HL-60 (cell line): ENCODE measurements around the gene NMUR2.

ENCODE experiments used
- DNase-seq, 2 experiments: peaks; one replicate each; pipeline ENCODE4 v3.0.0-alpha.2; 2010 to 2020; ENCODE audit warnings: low read depth in 1 of 2, low spot score in 1 of 2
- H3K27ac ChIP-seq: fragments of 250-450 bp; sonication (Bioruptor Pico); replicated peaks from 2 replicates; pipeline ENCODE4 v1.5.1; 2020; ENCODE audit warnings: mild to moderate bottlenecking, moderate library complexity
- H3K27me3 ChIP-seq: fragments of 250-450 bp; sonication (Bioruptor Pico); 2 replicates; pipeline ENCODE4 v1.5.1; 2021; ENCODE audit warnings: mild to moderate bottlenecking, moderate library complexity; ENCODE audit not compliant: insufficient read depth, poor library complexity, severe bottlenecking
- H3K4me3 ChIP-seq: replicated peaks from 2 replicates; pipeline ENCODE4 v1.5.1; 2011; ENCODE audit warnings: mild to moderate bottlenecking, control low read depth, low read length; ENCODE audit not compliant: insufficient read depth
- GABPA ChIP-seq: IDR thresholded peaks from 2 replicates; pipeline ENCODE4 v1.6.1; 2012; ENCODE audit warnings: low read depth
- POLR2AphosphoS5 ChIP-seq: IDR thresholded peaks from 2 replicates; pipeline ENCODE4 v1.6.1; 2012; ENCODE audit warnings: low read depth
- SPI1 ChIP-seq: IDR thresholded peaks from 2 replicates; pipeline ENCODE4 v1.6.1; 2012; ENCODE audit warnings: low read depth, mild to moderate bottlenecking, borderline replicate concordance
- long read RNA-seq: library from polyadenylated mRNA; unstranded; transcript quantifications from one replicate; pipeline ENCODE4 v2.0.0, GENCODE V29; 2020
- TF ChIP-seq, protein P1 (sequence below): IDR thresholded peaks from 2 replicates; pipeline ENCODE4 v1.6.1; 2012; ENCODE audit warnings: low read depth; ENCODE audit not compliant: insufficient replicate concordance
- TF ChIP-seq, protein P2 (sequence below): IDR thresholded peaks from one replicate; pipeline ENCODE4 v1.5.1; 2011; ENCODE audit warnings: low read length, control low read depth, inconsistent platforms; ENCODE audit not compliant: insufficient read depth

Gene NMUR2, protein sequence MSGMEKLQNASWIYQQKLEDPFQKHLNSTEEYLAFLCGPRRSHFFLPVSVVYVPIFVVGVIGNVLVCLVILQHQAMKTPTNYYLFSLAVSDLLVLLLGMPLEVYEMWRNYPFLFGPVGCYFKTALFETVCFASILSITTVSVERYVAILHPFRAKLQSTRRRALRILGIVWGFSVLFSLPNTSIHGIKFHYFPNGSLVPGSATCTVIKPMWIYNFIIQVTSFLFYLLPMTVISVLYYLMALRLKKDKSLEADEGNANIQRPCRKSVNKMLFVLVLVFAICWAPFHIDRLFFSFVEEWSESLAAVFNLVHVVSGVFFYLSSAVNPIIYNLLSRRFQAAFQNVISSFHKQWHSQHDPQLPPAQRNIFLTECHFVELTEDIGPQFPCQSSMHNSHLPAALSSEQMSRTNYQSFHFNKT
- long read RNA-seq = 0 reads

DNA sequence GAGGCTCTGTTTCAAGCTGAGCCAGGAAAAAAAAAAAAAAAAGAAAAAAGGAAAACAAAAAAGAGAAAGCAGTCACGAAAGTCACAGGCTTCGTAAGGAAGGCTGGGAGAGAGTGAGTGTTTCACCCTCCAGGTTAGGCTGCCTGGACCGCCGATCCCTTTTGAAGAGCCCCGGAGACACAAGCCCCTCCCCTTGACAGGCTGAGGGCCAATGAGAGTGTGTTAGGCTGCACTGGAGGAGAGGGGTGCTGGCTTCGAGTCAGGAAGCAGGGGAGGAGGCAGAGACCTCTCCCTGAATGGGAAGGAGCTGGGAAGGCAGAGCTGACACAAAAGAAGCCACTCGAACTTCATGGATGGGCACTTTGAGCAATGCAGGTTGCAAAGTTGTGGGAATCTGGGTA is at the start of gene NMUR2:
TSS of gene NMUR2 (minus strand) at position 135 of the 400 bp plus-strand sequence. CDS start 166 bp downstream, outside the sequence.
- TF ChIP-seq POLR2AphosphoS5 (no peak), GABPA (no peak), SPI1 (no peak)
- TF ChIP-seq, protein P1, sequence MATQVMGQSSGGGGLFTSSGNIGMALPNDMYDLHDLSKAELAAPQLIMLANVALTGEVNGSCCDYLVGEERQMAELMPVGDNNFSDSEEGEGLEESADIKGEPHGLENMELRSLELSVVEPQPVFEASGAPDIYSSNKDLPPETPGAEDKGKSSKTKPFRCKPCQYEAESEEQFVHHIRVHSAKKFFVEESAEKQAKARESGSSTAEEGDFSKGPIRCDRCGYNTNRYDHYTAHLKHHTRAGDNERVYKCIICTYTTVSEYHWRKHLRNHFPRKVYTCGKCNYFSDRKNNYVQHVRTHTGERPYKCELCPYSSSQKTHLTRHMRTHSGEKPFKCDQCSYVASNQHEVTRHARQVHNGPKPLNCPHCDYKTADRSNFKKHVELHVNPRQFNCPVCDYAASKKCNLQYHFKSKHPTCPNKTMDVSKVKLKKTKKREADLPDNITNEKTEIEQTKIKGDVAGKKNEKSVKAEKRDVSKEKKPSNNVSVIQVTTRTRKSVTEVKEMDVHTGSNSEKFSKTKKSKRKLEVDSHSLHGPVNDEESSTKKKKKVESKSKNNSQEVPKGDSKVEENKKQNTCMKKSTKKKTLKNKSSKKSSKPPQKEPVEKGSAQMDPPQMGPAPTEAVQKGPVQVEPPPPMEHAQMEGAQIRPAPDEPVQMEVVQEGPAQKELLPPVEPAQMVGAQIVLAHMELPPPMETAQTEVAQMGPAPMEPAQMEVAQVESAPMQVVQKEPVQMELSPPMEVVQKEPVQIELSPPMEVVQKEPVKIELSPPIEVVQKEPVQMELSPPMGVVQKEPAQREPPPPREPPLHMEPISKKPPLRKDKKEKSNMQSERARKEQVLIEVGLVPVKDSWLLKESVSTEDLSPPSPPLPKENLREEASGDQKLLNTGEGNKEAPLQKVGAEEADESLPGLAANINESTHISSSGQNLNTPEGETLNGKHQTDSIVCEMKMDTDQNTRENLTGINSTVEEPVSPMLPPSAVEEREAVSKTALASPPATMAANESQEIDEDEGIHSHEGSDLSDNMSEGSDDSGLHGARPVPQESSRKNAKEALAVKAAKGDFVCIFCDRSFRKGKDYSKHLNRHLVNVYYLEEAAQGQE = no peak
- TF ChIP-seq, protein P2, sequence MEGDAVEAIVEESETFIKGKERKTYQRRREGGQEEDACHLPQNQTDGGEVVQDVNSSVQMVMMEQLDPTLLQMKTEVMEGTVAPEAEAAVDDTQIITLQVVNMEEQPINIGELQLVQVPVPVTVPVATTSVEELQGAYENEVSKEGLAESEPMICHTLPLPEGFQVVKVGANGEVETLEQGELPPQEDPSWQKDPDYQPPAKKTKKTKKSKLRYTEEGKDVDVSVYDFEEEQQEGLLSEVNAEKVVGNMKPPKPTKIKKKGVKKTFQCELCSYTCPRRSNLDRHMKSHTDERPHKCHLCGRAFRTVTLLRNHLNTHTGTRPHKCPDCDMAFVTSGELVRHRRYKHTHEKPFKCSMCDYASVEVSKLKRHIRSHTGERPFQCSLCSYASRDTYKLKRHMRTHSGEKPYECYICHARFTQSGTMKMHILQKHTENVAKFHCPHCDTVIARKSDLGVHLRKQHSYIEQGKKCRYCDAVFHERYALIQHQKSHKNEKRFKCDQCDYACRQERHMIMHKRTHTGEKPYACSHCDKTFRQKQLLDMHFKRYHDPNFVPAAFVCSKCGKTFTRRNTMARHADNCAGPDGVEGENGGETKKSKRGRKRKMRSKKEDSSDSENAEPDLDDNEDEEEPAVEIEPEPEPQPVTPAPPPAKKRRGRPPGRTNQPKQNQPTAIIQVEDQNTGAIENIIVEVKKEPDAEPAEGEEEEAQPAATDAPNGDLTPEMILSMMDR = no peak
- H3K4me3 ChIP-seq = no peak within 1 kb of the TSS
- no peak within 1 kb of the TSS for H3K27ac ChIP-seq
- DNase-seq = no peak
- H3K27me3 ChIP-seq = no peaks in the 10 kb centered on the region

DNA sequence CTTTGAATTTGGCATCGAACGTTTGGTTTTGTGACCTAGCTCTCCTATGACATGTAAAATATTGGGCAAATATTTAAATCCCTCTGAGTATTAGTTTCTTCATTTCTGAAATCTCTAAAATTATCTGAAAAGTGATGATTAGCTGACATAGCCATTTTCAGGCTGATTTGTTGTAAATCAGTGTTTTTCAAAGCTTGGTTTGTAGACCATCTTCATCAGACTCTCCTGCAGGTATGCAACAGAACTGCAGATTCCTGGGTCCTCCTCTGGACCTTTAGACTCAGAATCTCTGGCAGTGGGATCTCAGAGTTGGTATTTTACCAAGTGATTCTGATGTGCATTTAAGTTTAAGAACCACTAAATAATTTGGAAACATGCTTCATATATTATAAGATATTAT is 38.9 kb upstream of the NMUR2 start:
- no peak for DNase-seq
- H3K4me3 ChIP-seq = no peak overlapping the region
- no peaks in the 10 kb centered on the region for H3K27me3 ChIP-seq
- H3K27ac ChIP-seq = no peak overlapping the region
- TF ChIP-seq, protein P2 = no peak
- TF ChIP-seq, protein P1 = no peak
- no peak for TF ChIP-seq GABPA

DNA sequence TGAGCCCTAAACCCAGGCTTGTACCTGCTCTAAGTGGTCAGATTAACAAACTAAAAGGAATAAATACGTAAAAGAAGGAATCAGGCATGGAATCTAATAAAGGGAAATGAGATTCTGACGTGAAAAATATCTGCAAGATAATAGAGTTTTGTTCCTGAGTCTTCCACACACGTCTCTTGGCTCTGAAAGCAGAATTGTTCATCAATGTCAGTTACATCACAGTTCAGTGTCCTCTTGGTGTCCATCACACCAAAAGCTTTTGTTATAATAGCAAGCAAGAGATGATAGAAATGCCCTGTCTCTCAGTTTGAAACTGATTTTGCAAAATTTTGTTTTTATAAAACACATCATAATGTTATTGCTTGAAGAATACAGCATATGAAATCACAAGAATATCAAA is 34.7 kb upstream of the NMUR2 start:
- Histone ChIP-seq H3K27ac (no peak overlapping the region), H3K27me3 (no peaks in the 10 kb centered on the region), H3K4me3 (no peak overlapping the region)
- no peak for TF ChIP-seq SPI1
- TF ChIP-seq, protein P2 = no peak
- TF ChIP-seq POLR2AphosphoS5 = no peak
- TF ChIP-seq, protein P1 = no peak
- TF ChIP-seq GABPA = no peak
- DNase-seq = no peak
